Measurements from ENCODE around the gene INHBA. TPM values are rescaled to one million over a fixed set of nuclear protein-coding genes. Genes with fewer than 3 reads are reported as not detected.

Gene INHBA
- polyA plus RNA-seq, 3 donors from 2014 or later: not detected

- H3K9me3 Mint-ChIP-seq: no peaks in the 10 kb centered on the region
- H3K4me3 Mint-ChIP-seq: no peak overlapping the region
- no peak for DNase-seq
- H3K4me1 Mint-ChIP-seq: no peaks in the 10 kb centered on the region
- peaks cover 2 to 13% (median 5%) of the 10 kb centered on the region in 3 donors for H3K27me3 Mint-ChIP-seq (ENCODE audit: low read depth in 3 of 3)
- H3K36me3 Mint-ChIP-seq: no peaks in the 10 kb centered on the region
- no peak overlapping the region for H3K27ac Mint-ChIP-seq
These were observed 11.4 kb downstream of the INHBA start for GRCh38 chr7:41691286-41692190.

- Mint-ChIP-seq H3K4me3 (no peak overlapping the region), H3K27ac (no peak overlapping the region), H3K4me1 (no peaks in the 10 kb centered on the region), H3K36me3 (no peaks in the 10 kb centered on the region), H3K27me3 (ENCODE audit: low read depth in 3 of 3) (peaks cover 2 to 5% (median 3%) of the 10 kb centered on the region in 3 donors), H3K9me3 (no peaks in the 10 kb centered on the region)
- DNase-seq: no peak
These were observed 13.1 kb downstream of the INHBA start for GRCh38 chr7:41689815-41690214.

- no peaks in the 10 kb centered on the region for H3K4me1 Mint-ChIP-seq
These were observed 14.0 kb downstream of the INHBA start for GRCh38 chr7:41688906-41689305.

GRCh38 chr7:41688012-41688625 lies 14.8 kb downstream of the INHBA start:
- Mint-ChIP-seq H3K4me1 (no peaks in the 10 kb centered on the region), H3K4me3 (no peak overlapping the region), H3K27ac (no peak overlapping the region), H3K36me3 (no peaks in the 10 kb centered on the region), H3K27me3 (ENCODE audit: low read depth in 3 of 3) (peaks cover 2 to 5% (median 5%) of the 10 kb centered on the region in 3 donors), H3K9me3 (no peaks in the 10 kb centered on the region)
- no peak for DNase-seq

More at GRCh38 chr7:41688906-41689305, 14.0 kb downstream of the INHBA start:
- Mint-ChIP-seq H3K4me3 (no peak overlapping the region), H3K27me3 (ENCODE audit: low read depth in 3 of 3) (peaks cover 2 to 5% (median 3%) of the 10 kb centered on the region in 3 donors), H3K9me3 (no peaks in the 10 kb centered on the region), H3K27ac (no peak overlapping the region), H3K36me3 (no peaks in the 10 kb centered on the region)
- no peak for DNase-seq

GRCh38 chr7:41685684-41686083 lies 17.2 kb downstream of the INHBA start:
- Mint-ChIP-seq H3K4me1 (no peaks in the 10 kb centered on the region), H3K27me3 (ENCODE audit: low read depth in 3 of 3) (peaks cover 2 to 5% (median 5%) of the 10 kb centered on the region in 3 donors), H3K27ac (no peak overlapping the region), H3K36me3 (no peaks in the 10 kb centered on the region), H3K4me3 (no peak overlapping the region), H3K9me3 (no peaks in the 10 kb centered on the region)
- DNase-seq: no peak

GRCh38 chr7:41682422-41682821 lies 20.5 kb downstream of the INHBA start:
- peaks cover 0 to 5% (median 0%) of the 10 kb centered on the region in 3 donors for H3K27me3 Mint-ChIP-seq (ENCODE audit: low read depth in 3 of 3)
- no peaks in the 10 kb centered on the region for H3K36me3 Mint-ChIP-seq
- H3K4me1 Mint-ChIP-seq: no peaks in the 10 kb centered on the region
- no peaks in the 10 kb centered on the region for H3K9me3 Mint-ChIP-seq
- H3K4me3 Mint-ChIP-seq: no peak overlapping the region
- no peak overlapping the region for H3K27ac Mint-ChIP-seq
- DNase-seq: no peak

- H3K27ac Mint-ChIP-seq: no peak overlapping the region
- DNase-seq: no peak
- no peak overlapping the region for H3K4me3 Mint-ChIP-seq
- H3K9me3 Mint-ChIP-seq: no peaks in the 10 kb centered on the region
- no peaks in the 10 kb centered on the region for H3K4me1 Mint-ChIP-seq
- H3K36me3 Mint-ChIP-seq: no peaks in the 10 kb centered on the region
- H3K27me3 Mint-ChIP-seq (ENCODE audit: low read depth in 3 of 3): peaks cover 0 to 5% (median 2%) of the 10 kb centered on the region in 3 donors
These were observed 23.3 kb downstream of the INHBA start for GRCh38 chr7:41679566-41679965.

GRCh38 chr7:41674505-41675023 lies 28.3 kb downstream of the INHBA start:
- Mint-ChIP-seq H3K4me1 (no peaks in the 10 kb centered on the region), H3K4me3 (no peak overlapping the region), H3K9me3 (peaks cover 0 to 4% (median 0%) of the 10 kb centered on the region in 6 donors), H3K36me3 (no peaks in the 10 kb centered on the region), H3K27me3 (ENCODE audit: low read depth in 3 of 3) (peaks cover 0 to 2% (median 0%) of the 10 kb centered on the region in 3 donors), H3K27ac (no peak overlapping the region)
- DNase-seq: no peak

- DNase-seq: no peak
- Mint-ChIP-seq H3K36me3 (no peaks in the 10 kb centered on the region), H3K27ac (no peak overlapping the region), H3K4me3 (no peak overlapping the region), H3K27me3 (ENCODE audit: low read depth in 3 of 3) (peaks cover 1 to 4% (median 1%) of the 10 kb centered on the region in 3 donors), H3K9me3 (peaks cover 0 to 5% (median 0%) of the 10 kb centered on the region in 6 donors), H3K4me1 (no peaks in the 10 kb centered on the region)
These were observed 41.3 kb downstream of the INHBA start for GRCh38 chr7:41661596-41661995.

GRCh38 chr7:41659539-41659938 lies 43.4 kb downstream of the INHBA start:
- peaks cover 0 to 9% (median 0%) of the 10 kb centered on the region in 6 donors for H3K9me3 Mint-ChIP-seq

GRCh38 chr7:41656366-41656765 lies 46.5 kb downstream of the INHBA start:
- H3K4me1 Mint-ChIP-seq: no peaks in the 10 kb centered on the region
- H3K27me3 Mint-ChIP-seq (ENCODE audit: low read depth in 3 of 3): peaks cover 0 to 2% (median 0%) of the 10 kb centered on the region in 3 donors
- no peak overlapping the region for H3K4me3 Mint-ChIP-seq
- H3K9me3 Mint-ChIP-seq: peaks cover 0 to 8% (median 0%) of the 10 kb centered on the region in 6 donors
- H3K27ac Mint-ChIP-seq: no peak overlapping the region
- no peak for DNase-seq
- no peaks in the 10 kb centered on the region for H3K36me3 Mint-ChIP-seq

More at GRCh38 chr7:41659539-41659938, 43.4 kb downstream of the INHBA start:
- peaks cover 0 to 2% (median 1%) of the 10 kb centered on the region in 3 donors for H3K27me3 Mint-ChIP-seq (ENCODE audit: low read depth in 3 of 3)
- DNase-seq: no peak
- H3K4me3 Mint-ChIP-seq: no peak overlapping the region
- no peak overlapping the region for H3K27ac Mint-ChIP-seq
- H3K4me1 Mint-ChIP-seq: no peaks in the 10 kb centered on the region
- H3K36me3 Mint-ChIP-seq: no peaks in the 10 kb centered on the region

- peaks cover 0 to 8% (median 0%) of the 10 kb centered on the region in 6 donors for H3K9me3 Mint-ChIP-seq
- DNase-seq: no peak
- no peaks in the 10 kb centered on the region for H3K4me1 Mint-ChIP-seq
- no peaks in the 10 kb centered on the region for H3K36me3 Mint-ChIP-seq
- peaks cover 0 to 1% (median 0%) of the 10 kb centered on the region in 3 donors for H3K27me3 Mint-ChIP-seq (ENCODE audit: low read depth in 3 of 3)
- no peak overlapping the region for H3K4me3 Mint-ChIP-seq
- no peak overlapping the region for H3K27ac Mint-ChIP-seq
These were observed 47.5 kb downstream of the INHBA start for GRCh38 chr7:41655426-41655825.

GRCh38 chr7:41652267-41652666 lies 50.6 kb downstream of the INHBA start:
- peaks cover 0 to 2% (median 0%) of the 10 kb centered on the region in 3 donors for H3K27me3 Mint-ChIP-seq (ENCODE audit: low read depth in 3 of 3)
- H3K27ac Mint-ChIP-seq: no peak overlapping the region
- H3K36me3 Mint-ChIP-seq: no peaks in the 10 kb centered on the region
- H3K9me3 Mint-ChIP-seq: peaks cover 0 to 11% (median 0%) of the 10 kb centered on the region in 6 donors
- DNase-seq: no peak
- no peaks in the 10 kb centered on the region for H3K4me1 Mint-ChIP-seq
- H3K4me3 Mint-ChIP-seq: no peak overlapping the region

- H3K4me3 Mint-ChIP-seq: no peak overlapping the region
- no peak overlapping the region for H3K27ac Mint-ChIP-seq
- DNase-seq: no peak
- no peaks in the 10 kb centered on the region for H3K4me1 Mint-ChIP-seq
- H3K36me3 Mint-ChIP-seq: no peaks in the 10 kb centered on the region
- H3K9me3 Mint-ChIP-seq: peaks cover 0 to 3% (median 0%) of the 10 kb centered on the region in 6 donors
- H3K27me3 Mint-ChIP-seq (ENCODE audit: low read depth in 3 of 3): peaks cover 0 to 2% (median 0%) of the 10 kb centered on the region in 3 donors
These were observed 54.4 kb downstream of the INHBA start for GRCh38 chr7:41648501-41648900.

All from immature natural killer cell (primary cell).